Measurements from ENCODE around the gene OLFM3. TPM values are rescaled to one million over a fixed set of nuclear protein-coding genes. Genes with fewer than 3 reads are reported as not detected.

OLFM3 gene
- total RNA-seq, 2 donors from 2014 or later: 0.15 to 0.26 TPM

GRCh38 chr1:101967871-101968270 lies 28.9 kb downstream of the OLFM3 start:
- no peaks in the 10 kb centered on the region for H3K36me3 Mint-ChIP-seq (ENCODE audit: low read depth)
- Histone ChIP-seq H3K27me3 (ENCODE audit: control insufficient read depth, insufficient read depth, low read length, poor library complexity, severe bottlenecking) (no peaks in the 10 kb centered on the region), H3K36me3 (ENCODE audit: control insufficient read depth, insufficient read depth, low read length) (no peaks in the 10 kb centered on the region), H3K4me3 (ENCODE audit: low read length) (no peak overlapping the region), H3K9me3 (ENCODE audit: control insufficient read depth, low read length) (no peaks in the 10 kb centered on the region), H3K27ac (ENCODE audit: low read depth, low read length) (no peak overlapping the region), H3K4me1 (ENCODE audit: control insufficient read depth, insufficient read depth, low read length) (no peaks in the 10 kb centered on the region), H3K9ac (ENCODE audit: extremely low read depth, low read length, poor library complexity, severe bottlenecking) (no peak overlapping the region)
- H3K4me3 Mint-ChIP-seq: no peak overlapping the region
- H3K27ac Mint-ChIP-seq: no peak overlapping the region
- peaks cover 5% of the 10 kb centered on the region for H3K4me1 Mint-ChIP-seq
- no peaks in the 10 kb centered on the region for H3K27me3 Mint-ChIP-seq (ENCODE audit: insufficient read depth)
- no peaks in the 10 kb centered on the region for H3K9me3 Mint-ChIP-seq
- no peak for TF ChIP-seq CTCF (conservative IDR thresholded peaks at IDR 0.05)
- WGBS, 2 experiments (ENCODE audit: insufficient coverage in 1 of 2, insufficient read length in 1 of 2): 90 to 100% methylated on average over 3 to 4 of the region's 4 CpGs
- DNase-seq: no peak

- WGBS, 2 experiments (ENCODE audit: insufficient coverage in 1 of 2, insufficient read length in 1 of 2): 87 to 99% methylated on average over 1 to 2 of the region's 2 CpGs
- H3K36me3 Mint-ChIP-seq (ENCODE audit: low read depth): no peaks in the 10 kb centered on the region
These were observed 31.4 kb downstream of the OLFM3 start for GRCh38 chr1:101965341-101965740.

GRCh38 chr1:101964708-101965107 lies 32.0 kb downstream of the OLFM3 start:
- H3K27me3 ChIP-seq (ENCODE audit: control insufficient read depth, insufficient read depth, low read length, poor library complexity, severe bottlenecking): no peaks in the 10 kb centered on the region

More at GRCh38 chr1:101965341-101965740, 31.4 kb downstream of the OLFM3 start:
- no peaks in the 10 kb centered on the region for H3K9me3 ChIP-seq (ENCODE audit: control insufficient read depth, low read length)
- H3K27ac Mint-ChIP-seq: no peak overlapping the region
- H3K4me1 ChIP-seq (ENCODE audit: control insufficient read depth, insufficient read depth, low read length): no peaks in the 10 kb centered on the region
- no peaks in the 10 kb centered on the region for H3K27me3 ChIP-seq (ENCODE audit: control insufficient read depth, insufficient read depth, low read length, poor library complexity, severe bottlenecking)
- no peak overlapping the region for H3K9ac ChIP-seq (ENCODE audit: extremely low read depth, low read length, poor library complexity, severe bottlenecking)
- peaks cover under 1% of the 10 kb centered on the region for H3K4me1 Mint-ChIP-seq
- no peaks in the 10 kb centered on the region for H3K36me3 ChIP-seq (ENCODE audit: control insufficient read depth, insufficient read depth, low read length)
- no peaks in the 10 kb centered on the region for H3K9me3 Mint-ChIP-seq
- H3K4me3 ChIP-seq (ENCODE audit: low read length): no peak overlapping the region
- DNase-seq: no peak
- no peak for TF ChIP-seq CTCF (conservative IDR thresholded peaks at IDR 0.05)
- H3K27ac ChIP-seq (ENCODE audit: low read depth, low read length): no peak overlapping the region
- no peak overlapping the region for H3K4me3 Mint-ChIP-seq
- no peaks in the 10 kb centered on the region for H3K27me3 Mint-ChIP-seq (ENCODE audit: insufficient read depth)

More at GRCh38 chr1:101964708-101965107, 32.0 kb downstream of the OLFM3 start:
- H3K4me1 Mint-ChIP-seq: no peaks in the 10 kb centered on the region
- no peak for TF ChIP-seq CTCF (conservative IDR thresholded peaks at IDR 0.05)
- 0% methylated on average over 1 of the region's 1 CpG for WGBS, 2 experiments (ENCODE audit: insufficient coverage in 1 of 2, insufficient read length in 1 of 2)
- Histone ChIP-seq H3K4me1 (ENCODE audit: control insufficient read depth, insufficient read depth, low read length) (no peaks in the 10 kb centered on the region), H3K27ac (ENCODE audit: low read depth, low read length) (no peak overlapping the region), H3K9ac (ENCODE audit: extremely low read depth, low read length, poor library complexity, severe bottlenecking) (no peak overlapping the region), H3K9me3 (ENCODE audit: control insufficient read depth, low read length) (no peaks in the 10 kb centered on the region), H3K4me3 (ENCODE audit: low read length) (no peak overlapping the region), H3K36me3 (ENCODE audit: control insufficient read depth, insufficient read depth, low read length) (no peaks in the 10 kb centered on the region)
- no peaks in the 10 kb centered on the region for H3K9me3 Mint-ChIP-seq
- H3K27me3 Mint-ChIP-seq (ENCODE audit: insufficient read depth): no peaks in the 10 kb centered on the region
- H3K4me3 Mint-ChIP-seq: no peak overlapping the region
- no peak for DNase-seq
- H3K36me3 Mint-ChIP-seq (ENCODE audit: low read depth): no peaks in the 10 kb centered on the region
- no peak overlapping the region for H3K27ac Mint-ChIP-seq

Data from endodermal cell (in vitro differentiated cells).